ENCODE results near the gene NEU3. TPM values are rescaled to one million over a fixed set of nuclear protein-coding genes. Genes with fewer than 3 reads are reported as not detected.

NEU3 gene
- total and polyA plus RNA-seq, 2 of the 13 experiments (the other 11 are each of a cell fraction or from before 2014, with no cell fraction given): 6.3 to 15.3 TPM

- intact Hi-C loops (cut with micrococcal nuclease; ENCODE audit: unreplicated experiment) (no loop called here), in situ Hi-C loops (cut with HindIII; ENCODE audit: extremely low pct_ligation_motif_present, low pct_unique_long_range_greater_than_20kb) (no loop called here)
- Histone ChIP-seq H3K4me2 (ENCODE audit: low read depth, low read length) (no peak overlapping the region), H3K27me3 (ENCODE audit: control insufficient read depth in 1 of 2, insufficient read depth in 2 of 2, low read length in 2 of 2) (no peaks in the 10 kb centered on the region), H3K9me3 (ENCODE audit: low read length) (no peaks in the 10 kb centered on the region), H3K9ac (ENCODE audit: insufficient read depth, low read depth, low read length) (no peak overlapping the region), H2AFZ (ENCODE audit: low read length) (no peak overlapping the region), H3K27ac (ENCODE audit: extremely low read length, insufficient read depth, low read length) (no peak overlapping the region), H3K79me2 (ENCODE audit: insufficient read depth, low read length) (no peaks in the 10 kb centered on the region), H3K4me1 (ENCODE audit: insufficient read depth, low read length) (peaks cover 17% of the 10 kb centered on the region), H4K20me1 (ENCODE audit: insufficient read depth, low read length) (no peaks in the 10 kb centered on the region), H3K4me3 (replicated peaks in 1 of 3; ENCODE audit: insufficient read depth in 1 of 3, low read depth in 2 of 3, low read length in 3 of 3) (no peak overlapping the region), H3K36me3 (replicated peaks in 1 of 2; ENCODE audit: control insufficient read depth in 1 of 2, insufficient read depth in 2 of 2, low read length in 2 of 2) (peaks cover 4 to 10% of the 10 kb centered on the region in 2 experiments; a peak in 4 of 5 replicates)
- ATAC-seq (peak; percentile 86), FAIRE-seq (peak; percentile 77), DNase-seq (ENCODE audit: low spot score) (peak; percentile 85)
- CTCF ChIA-PET (ENCODE audit: low intra/inter-chr PET ratio, low total read pairs): no interaction called here
- no TSS peak for BruUV-seq (replicated peaks)
- POLR2A ChIA-PET: no interaction called here
- no peak for TF ChIP-seq FOXO1 (CRISPR knock-in tag; IDR thresholded peaks at IDR 0.05)
- no peak; the same call in 1 of the 2 replicates for TF ChIP-seq AHR (CRISPR knock-in tag; IDR thresholded peaks at IDR 0.05)
- TF ChIP-seq HCFC1 (IDR thresholded peaks at IDR 0.05; ENCODE audit: low read depth, low read length): no peak
- TF ChIP-seq, protein P1, sequence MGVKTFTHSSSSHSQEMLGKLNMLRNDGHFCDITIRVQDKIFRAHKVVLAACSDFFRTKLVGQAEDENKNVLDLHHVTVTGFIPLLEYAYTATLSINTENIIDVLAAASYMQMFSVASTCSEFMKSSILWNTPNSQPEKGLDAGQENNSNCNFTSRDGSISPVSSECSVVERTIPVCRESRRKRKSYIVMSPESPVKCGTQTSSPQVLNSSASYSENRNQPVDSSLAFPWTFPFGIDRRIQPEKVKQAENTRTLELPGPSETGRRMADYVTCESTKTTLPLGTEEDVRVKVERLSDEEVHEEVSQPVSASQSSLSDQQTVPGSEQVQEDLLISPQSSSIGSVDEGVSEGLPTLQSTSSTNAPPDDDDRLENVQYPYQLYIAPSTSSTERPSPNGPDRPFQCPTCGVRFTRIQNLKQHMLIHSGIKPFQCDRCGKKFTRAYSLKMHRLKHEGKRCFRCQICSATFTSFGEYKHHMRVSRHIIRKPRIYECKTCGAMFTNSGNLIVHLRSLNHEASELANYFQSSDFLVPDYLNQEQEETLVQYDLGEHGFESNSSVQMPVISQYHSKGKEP (CRISPR knock-in tag; IDR thresholded peaks at IDR 0.05): no peak
- TF ChIP-seq FOSL2 (CRISPR knock-in tag; IDR thresholded peaks at IDR 0.05): peak; percentile 82
- no peak for TF ChIP-seq FOXP1 (IDR thresholded peaks at IDR 0.05)
- peak; percentile 48; the same call in 1 of the 2 replicates for TF ChIP-seq FOXP1 (CRISPR knock-in tag; IDR thresholded peaks at IDR 0.05)
- no peak for TF ChIP-seq NFAT5 (CRISPR knock-in tag; IDR thresholded peaks at IDR 0.05)
- no peak for TF ChIP-seq ZNF616 (CRISPR knock-in tag; IDR thresholded peaks at IDR 0.05; ENCODE audit: low read depth)
- TF ChIP-seq ZNF713 (CRISPR knock-in tag; IDR thresholded peaks at IDR 0.05): no peak
- TF ChIP-seq NCOR1 (IDR thresholded peaks at IDR 0.05; ENCODE audit: borderline replicate concordance, low read length): peak; percentile 49; the same call in 1 of the 2 replicates
- TF ChIP-seq, protein P2, sequence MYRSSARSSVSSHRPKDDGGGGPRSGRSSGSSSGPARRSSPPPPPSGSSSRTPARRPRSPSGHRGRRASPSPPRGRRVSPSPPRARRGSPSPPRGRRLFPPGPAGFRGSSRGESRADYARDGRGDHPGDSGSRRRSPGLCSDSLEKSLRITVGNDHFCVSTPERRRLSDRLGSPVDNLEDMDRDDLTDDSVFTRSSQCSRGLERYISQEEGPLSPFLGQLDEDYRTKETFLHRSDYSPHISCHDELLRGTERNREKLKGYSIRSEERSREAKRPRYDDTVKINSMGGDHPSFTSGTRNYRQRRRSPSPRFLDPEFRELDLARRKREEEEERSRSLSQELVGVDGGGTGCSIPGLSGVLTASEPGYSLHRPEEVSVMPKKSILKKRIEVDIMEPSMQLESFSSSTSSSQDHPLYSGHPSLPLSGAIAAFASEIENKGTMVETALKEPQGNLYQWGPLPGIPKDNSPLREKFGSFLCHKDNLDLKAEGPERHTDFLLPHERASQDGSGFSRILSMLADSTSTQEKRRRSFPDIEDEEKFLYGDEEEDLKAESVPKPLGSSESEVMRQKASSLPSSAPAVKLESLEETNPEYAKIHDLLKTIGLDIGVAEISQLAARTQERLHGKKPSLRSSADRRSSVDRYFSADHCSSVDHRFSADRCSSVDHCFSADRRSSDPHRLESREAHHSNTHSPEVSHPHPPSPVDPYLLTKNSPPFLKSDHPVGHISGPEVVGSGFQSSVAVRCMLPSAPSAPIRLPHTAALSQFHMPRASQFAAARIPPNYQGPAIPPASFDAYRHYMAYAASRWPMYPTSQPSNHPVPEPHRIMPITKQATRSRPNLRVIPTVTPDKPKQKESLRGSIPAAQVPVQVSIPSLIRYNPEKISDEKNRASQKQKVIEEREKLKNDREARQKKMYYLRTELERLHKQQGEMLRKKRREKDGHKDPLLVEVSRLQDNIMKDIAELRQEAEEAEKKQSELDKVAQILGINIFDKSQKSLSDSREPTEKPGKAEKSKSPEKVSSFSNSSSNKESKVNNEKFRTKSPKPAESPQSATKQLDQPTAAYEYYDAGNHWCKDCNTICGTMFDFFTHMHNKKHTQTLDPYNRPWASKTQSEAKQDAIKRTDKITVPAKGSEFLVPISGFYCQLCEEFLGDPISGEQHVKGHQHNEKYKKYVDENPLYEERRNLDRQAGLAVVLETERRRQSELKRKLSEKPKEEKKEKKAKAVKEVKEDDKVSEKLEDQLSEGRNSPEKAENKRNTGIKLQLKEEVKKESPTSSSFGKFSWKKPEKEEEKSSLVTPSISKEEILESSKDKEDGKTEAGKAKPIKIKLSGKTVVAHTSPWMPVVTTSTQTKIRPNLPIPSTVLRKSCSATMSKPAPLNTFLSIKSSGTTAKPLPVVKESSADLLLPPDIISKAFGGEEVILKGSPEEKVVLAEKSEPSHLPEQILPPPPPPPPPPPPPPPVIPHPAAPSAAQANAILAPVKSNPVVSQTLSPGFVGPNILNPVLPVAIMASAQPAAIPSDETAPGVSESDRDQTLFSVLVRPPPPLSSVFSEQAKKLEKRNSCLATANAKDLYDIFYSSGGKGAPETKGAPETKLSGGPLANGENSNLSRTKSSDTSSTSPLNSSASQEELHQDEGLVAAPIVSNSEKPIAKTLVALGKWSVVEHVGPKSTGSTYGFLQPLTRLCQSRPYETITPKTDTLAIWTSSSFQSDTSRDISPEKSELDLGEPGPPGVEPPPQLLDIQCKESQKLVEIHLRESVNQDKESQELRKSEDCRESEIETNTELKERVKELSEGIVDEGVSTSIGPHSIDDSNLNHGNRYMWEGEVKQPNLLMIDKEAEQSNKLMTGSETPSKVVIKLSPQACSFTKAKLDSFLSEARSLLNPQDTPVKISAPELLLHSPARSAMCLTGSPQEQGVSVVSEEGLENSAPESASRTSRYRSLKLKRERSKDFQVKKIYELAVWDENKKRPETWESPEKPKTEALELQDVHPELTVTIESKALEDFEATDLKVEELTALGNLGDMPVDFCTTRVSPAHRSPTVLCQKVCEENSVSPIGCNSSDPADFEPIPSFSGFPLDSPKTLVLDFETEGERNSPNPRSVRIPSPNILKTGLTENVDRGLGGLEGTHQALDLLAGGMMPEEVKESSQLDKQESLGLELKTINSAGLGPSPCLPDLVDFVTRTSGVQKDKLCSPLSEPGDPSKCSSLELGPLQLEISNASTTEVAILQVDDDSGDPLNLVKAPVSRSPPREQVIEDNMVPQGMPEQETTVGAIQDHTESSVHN (CRISPR knock-in tag; IDR thresholded peaks at IDR 0.05): no peak
Measured at GRCh38 chr11:75013051-75013450, 24.3 kb downstream of the NEU3 start.
